HepG2 (cell line): ENCODE measurements around the gene HHLA2. TPM values are rescaled to one million over a fixed set of nuclear protein-coding genes. Genes with fewer than 3 reads are reported as not detected.

ENCODE experiments used
- ATAC-seq: fragments of 200-7000 bp; cut with Tn5 transposase; 3 replicates; pipeline ENCODE4 v1.9.1; 2020; ENCODE audit warnings: mild to moderate bottlenecking, moderate library complexity
- BruUV-seq: library from RNA; stranded (reverse); fragments of 400-500 nt; replicated peaks from 2 replicates; lab custom pipeline; 2021; lab: Mats Ljungman, UMichigan
- CTCF ChIA-PET: fragments of 300-600 bp; formaldehyde crosslinking; extraction: SDS; loops from one replicate; lab custom pipeline; 2021; ENCODE audit warnings: low total read pairs, inconsistent platforms, low intra/inter-chr PET ratio; lab: Yijun Ruan, JAX
- POLR2A ChIA-PET: fragments of 350-600 bp; sonication (Branson Sonifier 250); formaldehyde crosslinking; loops from one replicate; lab custom pipeline; 2020; ENCODE audit warnings: antibody characterized with exemption, inconsistent platforms; lab: Yijun Ruan, JAX
- DNase-seq: peaks from one replicate; pipeline ENCODE4 v3.0.0-alpha.2; 2015; ENCODE audit warnings: low spot score
- FAIRE-seq: peaks from 3 replicates; lab custom pipeline; 2011; peaks lifted over from hg19 to GRCh38; lab: Jason Lieb, UNC
- H2AFZ ChIP-seq: one replicate; pipeline ENCODE4 v1.6.1; 2011; ENCODE audit warnings: low read length, inconsistent platforms
- H3K27ac ChIP-seq: fragments of 300-600 bp; 3 replicates; pipeline ENCODE4 v1.8.0; 2011; ENCODE audit warnings: mixed run types, mild to moderate bottlenecking, mixed read lengths, low read length, inconsistent platforms; ENCODE audit not compliant: insufficient read depth; ENCODE audit errors: extremely low read length
- H3K27me3 ChIP-seq, 2 experiments: fragments of 200-600 bp in 1 of 2; 2 replicates in 1 of 2; 3 replicates in 1 of 2; pipeline versions ENCODE4 v1.6.0 to v1.8.0; 2011; ENCODE audit warnings: low read length in 2 of 2, mild to moderate bottlenecking in 2 of 2, moderate library complexity in 2 of 2, inconsistent platforms in 1 of 2; ENCODE audit not compliant: insufficient read depth in 2 of 2, control insufficient read depth in 1 of 2
- H3K36me3 ChIP-seq, 2 experiments: fragments of 200-600 bp in 1 of 2; replicated peaks in 1 of 2; 2 replicates in 1 of 2; 3 replicates in 1 of 2; pipeline versions ENCODE4 v1.5.1 to v1.8.0; 2011; ENCODE audit warnings: low read length in 2 of 2, inconsistent platforms in 1 of 2; ENCODE audit not compliant: insufficient read depth in 2 of 2, control insufficient read depth in 1 of 2
- H3K4me1 ChIP-seq: 2 replicates; pipeline ENCODE4 v1.5.1; 2012; ENCODE audit warnings: low read length, inconsistent platforms; ENCODE audit not compliant: insufficient read depth
- H3K4me2 ChIP-seq: 2 replicates; pipeline ENCODE4 v1.6.0; 2011; ENCODE audit warnings: low read depth, low read length, inconsistent platforms
- H3K4me3 ChIP-seq, 3 experiments: fragments of 200-600 bp in 1 of 3; sonication (generic), shearing (Covaris generic) in 1 of 3; replicated peaks in 1 of 3; 2 replicates each; pipeline ENCODE4 v1.5.1; 2011 to 2016; ENCODE audit warnings: low read length in 3 of 3, inconsistent platforms in 2 of 3, low read depth in 2 of 3, mild to moderate bottlenecking in 2 of 3, control low read depth in 1 of 3, mixed read lengths in 1 of 3; ENCODE audit not compliant: insufficient read depth in 1 of 3
- H3K79me2 ChIP-seq: one replicate; pipeline ENCODE4 v1.6.1; 2011; ENCODE audit warnings: low read length, inconsistent platforms; ENCODE audit not compliant: insufficient read depth
- H3K9ac ChIP-seq: 2 replicates; pipeline ENCODE4 v1.6.0; 2011; ENCODE audit warnings: mild to moderate bottlenecking, low read depth, low read length, inconsistent platforms; ENCODE audit not compliant: insufficient read depth
- H3K9me3 ChIP-seq: 2 replicates; pipeline ENCODE4 v1.5.1; 2012; ENCODE audit warnings: mild to moderate bottlenecking, low read length
- H4K20me1 ChIP-seq: 2 replicates; pipeline ENCODE4 v1.6.0; 2011; ENCODE audit warnings: inconsistent platforms, mild to moderate bottlenecking, low read length, moderate library complexity; ENCODE audit not compliant: insufficient read depth
- CC2D1A ChIP-seq: sonication (generic); formaldehyde crosslinking; IDR thresholded peaks from 2 replicates; pipeline ENCODE4 v1.8.1; 2023; ENCODE audit warnings: mild to moderate bottlenecking, missing genetic modification reagents
- SRY ChIP-seq: sonication (generic); formaldehyde crosslinking; IDR thresholded peaks from 2 replicates; pipeline ENCODE4 v1.8.0; 2022; ENCODE audit warnings: mild to moderate bottlenecking, missing genetic modification reagents
- ZNF274 ChIP-seq: sonication (generic); formaldehyde crosslinking; IDR thresholded peaks from 2 replicates; pipeline ENCODE4 v1.5.1; 2020; ENCODE audit warnings: mild to moderate bottlenecking, missing genetic modification reagents
- WGBS: methylation state at CpG from one replicate; pipeline ENCODE4 v1.1.6; 2017; ENCODE audit warnings: low lambda C conversion rate; 5-methylcytosine and 5-hydroxymethylcytosine counted together
- in situ Hi-C: cut with HindIII; loops from 2 replicates; pipeline ENCODE4 v1.10.0; 2017; ENCODE audit warnings: low pct_unique_long_range_greater_than_20kb; ENCODE audit not compliant: extremely low pct_ligation_motif_present
- intact Hi-C: fragments of 100-400 bp; cut with micrococcal nuclease; formaldehyde crosslinking; loops from one replicate; pipeline ENCODE4 v1.10.0; 2022; ENCODE audit not compliant: unreplicated experiment
- polyA plus RNA-seq, 8 experiments: library from polyadenylated mRNA; depleted of rRNA in 3 of 8; stranded (reverse) in 7 of 8; unstranded in 1 of 8; fragments of >200 nt; fragmentation: Illumina TruSeq in 4 of 8; extraction: Trizol in 4 of 8; gene quantifications; 2 replicates each; pipeline versions ENCODE4 v1.2.1 to v1.2.3, GENCODE V29; 2011 to 2016; ENCODE audit warnings: low read depth in 4 of 8, missing spikeins in 1 of 8, mixed read lengths in 1 of 8; ENCODE audit not compliant: insufficient read depth in 1 of 8
- total RNA-seq, 5 experiments: library from RNA; depleted of rRNA; stranded (reverse); fragments of >200 nt; fragmentation: Illumina TruSeq; extraction: Trizol; gene quantifications; 2 replicates each; pipeline ENCODE4 v1.2.3, GENCODE V29; 2016; ENCODE audit warnings: low read depth in 1 of 5
- TF ChIP-seq, protein P1 (sequence below): sonication (generic); formaldehyde crosslinking; IDR thresholded peaks from 2 replicates; pipeline ENCODE4 v1.4.0; 2020; ENCODE audit warnings: missing genetic modification reagents
- TF ChIP-seq, protein P2 (sequence below): sonication (generic); formaldehyde crosslinking; IDR thresholded peaks from 2 replicates; pipeline ENCODE4 v1.4.0; 2020; ENCODE audit warnings: mild to moderate bottlenecking, missing genetic modification reagents

The HHLA2 gene
- total and polyA plus RNA-seq, 2 of the 13 experiments (the other 11 are each of a cell fraction or from before 2014, with no cell fraction given): not detected

DNA sequence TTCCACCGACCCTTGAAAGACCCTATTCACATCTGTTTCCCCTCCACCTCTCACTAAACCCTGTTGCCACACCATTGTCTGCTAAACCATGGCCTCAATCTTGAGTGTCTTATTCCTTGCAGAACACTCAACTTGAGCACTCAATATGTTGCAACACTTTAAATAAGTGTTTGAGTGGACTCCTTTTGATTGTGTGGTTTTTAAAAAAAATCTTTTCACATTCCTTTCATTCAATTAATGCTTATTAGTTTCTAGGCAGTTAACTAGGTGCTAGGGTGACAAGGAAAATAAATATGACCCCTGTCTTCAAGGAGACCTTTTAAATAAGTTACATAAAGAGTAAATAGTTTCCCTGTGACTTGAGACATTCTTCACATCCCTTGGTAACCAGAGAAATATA lies 13.3 kb upstream of the HHLA2 start (continued):
- no peak for TF ChIP-seq ZNF274 (CRISPR knock-in tag)

DNA sequence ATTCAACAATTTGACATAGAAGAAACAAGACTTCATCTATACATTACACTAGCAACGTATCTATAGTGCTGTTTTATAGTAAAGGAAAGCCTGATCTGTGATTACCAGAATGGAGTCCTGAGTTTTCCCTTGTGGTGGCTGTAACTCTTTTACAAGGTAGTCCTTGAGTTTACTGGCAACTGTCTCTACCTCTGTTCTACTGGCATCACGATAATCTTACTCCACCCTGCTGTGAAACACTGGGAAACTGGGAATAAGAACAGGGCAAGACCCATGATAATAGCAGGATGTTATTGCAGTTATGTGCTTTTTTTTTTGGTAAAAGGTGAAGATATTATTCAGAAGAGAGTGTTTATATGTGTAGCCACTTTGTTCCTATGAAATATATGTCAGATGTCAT lies 12.4 kb upstream of the HHLA2 start:
- Histone ChIP-seq H3K79me2 (no peaks in the 10 kb centered on the region), H3K9ac (no peak overlapping the region), H3K27ac (no peak overlapping the region), H3K9me3 (peaks cover 10% of the 10 kb centered on the region), H4K20me1 (no peaks in the 10 kb centered on the region), H3K4me2 (no peak overlapping the region), H3K36me3 (no peaks in the 10 kb centered on the region), H3K4me1 (no peaks in the 10 kb centered on the region), H2AFZ (no peak overlapping the region), H3K27me3 (no peaks in the 10 kb centered on the region; a peak in 1 of 5 replicates), H3K4me3 (no peak overlapping the region)
- ATAC-seq (no peak), FAIRE-seq (no peak), DNase-seq (no peak)
- in situ Hi-C loops: no loop called here
- BruUV-seq: no TSS peak
- CTCF ChIA-PET: no interaction called here
- intact Hi-C loops: no loop called here
- 15% methylated on average over 2 of the region's 2 CpGs for WGBS
- POLR2A ChIA-PET: no interaction called here
- TF ChIP-seq, protein P1, sequence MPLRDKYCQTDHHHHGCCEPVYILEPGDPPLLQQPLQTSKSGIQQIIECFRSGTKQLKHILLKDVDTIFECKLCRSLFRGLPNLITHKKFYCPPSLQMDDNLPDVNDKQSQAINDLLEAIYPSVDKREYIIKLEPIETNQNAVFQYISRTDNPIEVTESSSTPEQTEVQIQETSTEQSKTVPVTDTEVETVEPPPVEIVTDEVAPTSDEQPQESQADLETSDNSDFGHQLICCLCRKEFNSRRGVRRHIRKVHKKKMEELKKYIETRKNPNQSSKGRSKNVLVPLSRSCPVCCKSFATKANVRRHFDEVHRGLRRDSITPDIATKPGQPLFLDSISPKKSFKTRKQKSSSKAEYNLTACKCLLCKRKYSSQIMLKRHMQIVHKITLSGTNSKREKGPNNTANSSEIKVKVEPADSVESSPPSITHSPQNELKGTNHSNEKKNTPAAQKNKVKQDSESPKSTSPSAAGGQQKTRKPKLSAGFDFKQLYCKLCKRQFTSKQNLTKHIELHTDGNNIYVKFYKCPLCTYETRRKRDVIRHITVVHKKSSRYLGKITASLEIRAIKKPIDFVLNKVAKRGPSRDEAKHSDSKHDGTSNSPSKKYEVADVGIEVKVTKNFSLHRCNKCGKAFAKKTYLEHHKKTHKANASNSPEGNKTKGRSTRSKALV (CRISPR knock-in tag): no peak
- TF ChIP-seq CC2D1A (CRISPR knock-in tag) (no peak), SRY (no peak)
- TF ChIP-seq, protein P2, sequence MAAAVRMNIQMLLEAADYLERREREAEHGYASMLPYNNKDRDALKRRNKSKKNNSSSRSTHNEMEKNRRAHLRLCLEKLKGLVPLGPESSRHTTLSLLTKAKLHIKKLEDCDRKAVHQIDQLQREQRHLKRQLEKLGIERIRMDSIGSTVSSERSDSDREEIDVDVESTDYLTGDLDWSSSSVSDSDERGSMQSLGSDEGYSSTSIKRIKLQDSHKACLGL (CRISPR knock-in tag): no peak
